DOHH2 (cell line): ENCODE measurements around the gene RAPGEF1.

Experiments
- H3F3A ChIP-seq: fragments of 200-600 bp; sonication (generic), shearing (Covaris generic); 2 replicates; pipeline ENCODE4 v1.6.0; 2016; ENCODE audit warnings: antibody characterized with exemption, mild to moderate bottlenecking; ENCODE audit not compliant: control insufficient read depth, insufficient read depth
- H3K27ac ChIP-seq: fragments of 200-600 bp; sonication (generic); 2 replicates; pipeline ENCODE4 v1.5.1; 2014; ENCODE audit warnings: low read depth, mild to moderate bottlenecking, low read length, moderate library complexity
- H3K27me3 ChIP-seq: fragments of 200-600 bp; sonication (generic); 2 replicates; pipeline ENCODE4 v1.6.1; 2014; ENCODE audit warnings: mild to moderate bottlenecking, low read length, mixed read lengths; ENCODE audit not compliant: control insufficient read depth
- H3K36me3 ChIP-seq: fragments of 200-600 bp; sonication (generic); 2 replicates; pipeline ENCODE4 v1.6.1; 2014; ENCODE audit warnings: mild to moderate bottlenecking, low read length, moderate library complexity, mixed read lengths; ENCODE audit not compliant: control insufficient read depth
- H3K4me1 ChIP-seq: fragments of 200-600 bp; sonication (generic); 2 replicates; pipeline ENCODE4 v1.6.1; 2014; ENCODE audit warnings: mild to moderate bottlenecking, low read length, mixed read lengths; ENCODE audit not compliant: control insufficient read depth
- H3K4me2 ChIP-seq: fragments of 200-600 bp; sonication (generic); 2 replicates; pipeline ENCODE4 v1.6.0; 2014; ENCODE audit warnings: mild to moderate bottlenecking, low read length, moderate library complexity
- H3K4me3 ChIP-seq: fragments of 200-600 bp; sonication (generic); 2 replicates; pipeline ENCODE4 v1.5.1; 2014; ENCODE audit warnings: mild to moderate bottlenecking, low read length, mixed read lengths
- H3K79me2 ChIP-seq: fragments of 200-600 bp; sonication (generic); 2 replicates; pipeline ENCODE4 v1.6.1; 2014; ENCODE audit warnings: mild to moderate bottlenecking, low read length, mixed read lengths; ENCODE audit not compliant: control insufficient read depth
- H3K9me2 ChIP-seq: fragments of 200-600 bp; sonication (generic); replicated peaks from 2 replicates; pipeline ENCODE4 v1.6.1; 2014; ENCODE audit warnings: mild to moderate bottlenecking, low read length, mixed read lengths; ENCODE audit not compliant: control insufficient read depth
- H3K9me3 ChIP-seq: fragments of 200-600 bp; sonication (generic); 2 replicates; pipeline ENCODE4 v1.6.1; 2014; ENCODE audit warnings: antibody characterized with exemption, low read length, mixed read lengths; ENCODE audit not compliant: control insufficient read depth, insufficient read depth
- H4K20me1 ChIP-seq: fragments of 200-600 bp; sonication (generic); 2 replicates; pipeline ENCODE4 v1.6.0; 2014; ENCODE audit warnings: low read depth, mild to moderate bottlenecking, antibody characterized with exemption, low read length, moderate library complexity; ENCODE audit not compliant: control insufficient read depth, insufficient read depth
- EZH2phosphoT487 ChIP-seq: fragments of 200-600 bp; sonication (generic); IDR thresholded peaks from 2 replicates; pipeline ENCODE4 v1.6.1; 2017; ENCODE audit warnings: borderline replicate concordance, mild to moderate bottlenecking, antibody characterized with exemption, low read length, moderate library complexity, mixed read lengths
- TF ChIP-seq, protein P1 (sequence below): fragments of 200-600 bp; sonication (generic); IDR thresholded peaks from one replicate; pipeline ENCODE4 v1.5.1; 2014; ENCODE audit warnings: antibody characterized with exemption, mild to moderate bottlenecking, low read depth, low read length; ENCODE audit not compliant: poor library complexity, severe bottlenecking

The RAPGEF1 gene

DNA sequence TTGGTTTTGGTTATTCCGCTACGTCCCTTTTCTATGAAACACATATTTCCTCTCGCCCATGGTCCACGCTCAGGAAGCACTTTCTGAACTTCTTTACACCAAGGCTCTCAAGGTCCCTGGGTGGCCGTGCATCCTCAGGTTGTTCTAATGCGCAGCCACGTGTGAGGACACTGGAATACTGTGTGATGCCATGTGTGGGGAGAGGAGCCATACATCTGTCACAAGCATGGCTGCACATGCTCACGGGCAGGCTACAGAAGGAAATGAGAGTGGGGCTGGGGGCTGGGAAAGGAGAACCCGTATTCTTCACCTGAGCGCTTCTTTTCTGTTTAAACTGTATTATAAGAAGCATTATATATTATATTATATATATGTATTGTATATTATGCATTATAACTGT, 157.8 kb downstream of the RAPGEF1 start:
- H4K20me1 ChIP-seq, result no peaks in the 10 kb centered on the region
- H3K27me3 ChIP-seq, result no peaks in the 10 kb centered on the region
- no peaks in the 10 kb centered on the region for H3K79me2 ChIP-seq
- H3K27ac ChIP-seq, result no peak overlapping the region
- no peaks in the 10 kb centered on the region for H3F3A ChIP-seq
- peaks cover 70% of the 10 kb centered on the region for H3K36me3 ChIP-seq
- no peak overlapping the region for H3K4me3 ChIP-seq
- H3K4me2 ChIP-seq, result no peak overlapping the region
- no peak for TF ChIP-seq EZH2phosphoT487
- TF ChIP-seq, protein P1, sequence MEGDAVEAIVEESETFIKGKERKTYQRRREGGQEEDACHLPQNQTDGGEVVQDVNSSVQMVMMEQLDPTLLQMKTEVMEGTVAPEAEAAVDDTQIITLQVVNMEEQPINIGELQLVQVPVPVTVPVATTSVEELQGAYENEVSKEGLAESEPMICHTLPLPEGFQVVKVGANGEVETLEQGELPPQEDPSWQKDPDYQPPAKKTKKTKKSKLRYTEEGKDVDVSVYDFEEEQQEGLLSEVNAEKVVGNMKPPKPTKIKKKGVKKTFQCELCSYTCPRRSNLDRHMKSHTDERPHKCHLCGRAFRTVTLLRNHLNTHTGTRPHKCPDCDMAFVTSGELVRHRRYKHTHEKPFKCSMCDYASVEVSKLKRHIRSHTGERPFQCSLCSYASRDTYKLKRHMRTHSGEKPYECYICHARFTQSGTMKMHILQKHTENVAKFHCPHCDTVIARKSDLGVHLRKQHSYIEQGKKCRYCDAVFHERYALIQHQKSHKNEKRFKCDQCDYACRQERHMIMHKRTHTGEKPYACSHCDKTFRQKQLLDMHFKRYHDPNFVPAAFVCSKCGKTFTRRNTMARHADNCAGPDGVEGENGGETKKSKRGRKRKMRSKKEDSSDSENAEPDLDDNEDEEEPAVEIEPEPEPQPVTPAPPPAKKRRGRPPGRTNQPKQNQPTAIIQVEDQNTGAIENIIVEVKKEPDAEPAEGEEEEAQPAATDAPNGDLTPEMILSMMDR, result no peak
- H3K4me1 ChIP-seq, result peaks cover 15% of the 10 kb centered on the region
- H3K9me3 ChIP-seq, result no peaks in the 10 kb centered on the region
- H3K9me2 ChIP-seq, result no peaks in the 10 kb centered on the region

DNA sequence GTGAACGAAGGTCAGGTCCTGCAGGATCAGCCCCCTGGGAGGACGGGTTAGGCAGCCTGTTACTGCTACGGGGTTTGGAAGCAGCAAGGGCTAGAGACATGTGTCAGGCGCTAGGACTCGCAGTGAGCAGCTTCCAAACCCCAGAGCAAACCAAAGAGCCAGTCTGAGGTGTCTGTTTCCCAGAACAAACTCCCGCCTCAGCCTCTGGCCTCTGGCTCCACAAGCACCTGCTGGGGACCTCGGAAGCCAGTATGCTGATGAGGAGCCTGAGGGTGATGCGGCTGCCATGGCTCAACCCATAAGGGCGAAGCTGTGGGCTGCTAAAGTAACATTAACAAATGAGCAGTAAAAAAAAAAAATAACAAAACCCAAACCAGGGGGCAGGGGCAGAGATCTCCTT, 159.5 kb downstream of the RAPGEF1 start:
- Histone ChIP-seq H3K9me2 (no peaks in the 10 kb centered on the region), H3K27ac (no peak overlapping the region), H3K4me2 (no peak overlapping the region), H3K79me2 (no peaks in the 10 kb centered on the region), H3K27me3 (no peaks in the 10 kb centered on the region), H3F3A (no peaks in the 10 kb centered on the region), H3K36me3 (peaks cover 80% of the 10 kb centered on the region), H3K9me3 (no peaks in the 10 kb centered on the region), H4K20me1 (no peaks in the 10 kb centered on the region), H3K4me1 (peaks cover 9% of the 10 kb centered on the region), H3K4me3 (no peak overlapping the region)
- TF ChIP-seq, protein P1, result no peak
- no peak for TF ChIP-seq EZH2phosphoT487

DNA sequence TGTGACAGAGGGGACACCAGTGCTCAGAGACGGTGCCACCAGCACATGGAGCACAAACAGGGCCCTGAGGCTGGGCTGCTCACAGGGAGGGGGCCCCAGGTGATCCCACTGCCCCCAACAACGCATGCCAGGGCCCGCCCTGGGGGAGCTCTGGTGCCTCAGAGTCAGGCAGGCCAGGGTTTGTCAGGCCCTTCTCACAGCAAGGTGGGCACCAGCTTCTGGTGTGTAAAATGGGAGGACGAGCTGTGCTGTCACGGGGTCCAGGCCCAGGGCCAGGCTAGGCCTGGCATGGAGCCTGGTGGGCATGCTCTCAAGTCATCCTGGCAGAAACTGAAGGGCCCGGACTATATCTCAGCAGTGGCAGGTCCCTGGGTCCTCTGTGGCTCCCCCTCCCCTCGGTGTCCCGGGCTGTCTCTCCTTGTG, 160.1 kb downstream of the RAPGEF1 start:
- Histone ChIP-seq H3K4me3 (no peak overlapping the region), H4K20me1 (no peaks in the 10 kb centered on the region), H3F3A (no peaks in the 10 kb centered on the region), H3K4me2 (no peak overlapping the region), H3K4me1 (peaks cover 4% of the 10 kb centered on the region), H3K27ac (no peak overlapping the region), H3K9me3 (no peaks in the 10 kb centered on the region), H3K9me2 (no peaks in the 10 kb centered on the region), H3K36me3 (peaks cover 79% of the 10 kb centered on the region), H3K79me2 (no peaks in the 10 kb centered on the region), H3K27me3 (no peaks in the 10 kb centered on the region)
- TF ChIP-seq EZH2phosphoT487, result no peak
- TF ChIP-seq, protein P1, result no peak
